NB4 (cell line): ENCODE results near the gene HERC5.
"Not testable (repeated sequence)": the region's sequence is repeated elsewhere in the genome, so short reads cannot be mapped to it uniquely, and the experiment has no call there.

Source experiments
- DNase-seq: peaks from one replicate; pipeline ENCODE4 v3.0.0; 2010; ENCODE audit warnings: low read depth
- H3K4me3 ChIP-seq: one replicate; pipeline ENCODE4 v1.5.1; 2011; ENCODE audit warnings: mild to moderate bottlenecking, low read depth, low read length, moderate library complexity
- MYC ChIP-seq: IDR thresholded peaks from 2 replicates; pipeline ENCODE4 v1.6.1; 2011; ENCODE audit warnings: low read depth, low read length
- POLR2A ChIP-seq: IDR thresholded peaks from 2 replicates; pipeline ENCODE4 v1.6.1; 2011; ENCODE audit warnings: mild to moderate bottlenecking; ENCODE audit not compliant: insufficient read length; ENCODE audit errors: extremely low read depth
- TF ChIP-seq, protein P1 (sequence below): IDR thresholded peaks from one replicate; pipeline ENCODE4 v1.5.1; 2012; ENCODE audit warnings: low read depth, low read length
- TF ChIP-seq, protein P2 (sequence below): IDR thresholded peaks from 2 replicates; pipeline ENCODE4 v1.6.1; 2011; ENCODE audit warnings: low read depth, low read length

HERC5 gene

DNA sequence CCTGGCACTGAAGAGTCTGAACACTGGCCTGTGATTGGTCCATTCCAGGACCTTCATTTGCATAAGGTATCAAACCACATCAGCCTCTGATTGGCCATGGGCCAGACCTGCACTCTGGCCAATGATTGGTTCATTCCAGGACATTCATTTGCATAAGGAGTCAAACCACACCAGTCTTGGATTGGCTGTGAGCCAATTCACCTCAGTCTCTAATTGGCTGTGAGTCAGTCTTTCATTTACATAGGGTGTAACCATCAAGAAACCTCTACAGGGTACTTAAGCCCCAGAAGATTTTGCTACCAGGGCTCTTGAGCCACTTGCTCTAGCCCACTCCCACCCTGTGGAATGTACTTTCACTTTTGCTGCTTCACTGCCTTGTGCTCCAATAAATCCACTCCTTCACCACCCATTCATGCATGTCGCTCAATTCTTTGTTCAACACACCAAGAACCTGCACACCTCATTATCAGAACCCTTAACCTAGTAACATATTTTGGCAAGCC, 14.2 kb upstream of the HERC5 start:
- peak; percentile 21 for DNase-seq
- no peak overlapping the region for H3K4me3 ChIP-seq
- TF ChIP-seq, protein P1, sequence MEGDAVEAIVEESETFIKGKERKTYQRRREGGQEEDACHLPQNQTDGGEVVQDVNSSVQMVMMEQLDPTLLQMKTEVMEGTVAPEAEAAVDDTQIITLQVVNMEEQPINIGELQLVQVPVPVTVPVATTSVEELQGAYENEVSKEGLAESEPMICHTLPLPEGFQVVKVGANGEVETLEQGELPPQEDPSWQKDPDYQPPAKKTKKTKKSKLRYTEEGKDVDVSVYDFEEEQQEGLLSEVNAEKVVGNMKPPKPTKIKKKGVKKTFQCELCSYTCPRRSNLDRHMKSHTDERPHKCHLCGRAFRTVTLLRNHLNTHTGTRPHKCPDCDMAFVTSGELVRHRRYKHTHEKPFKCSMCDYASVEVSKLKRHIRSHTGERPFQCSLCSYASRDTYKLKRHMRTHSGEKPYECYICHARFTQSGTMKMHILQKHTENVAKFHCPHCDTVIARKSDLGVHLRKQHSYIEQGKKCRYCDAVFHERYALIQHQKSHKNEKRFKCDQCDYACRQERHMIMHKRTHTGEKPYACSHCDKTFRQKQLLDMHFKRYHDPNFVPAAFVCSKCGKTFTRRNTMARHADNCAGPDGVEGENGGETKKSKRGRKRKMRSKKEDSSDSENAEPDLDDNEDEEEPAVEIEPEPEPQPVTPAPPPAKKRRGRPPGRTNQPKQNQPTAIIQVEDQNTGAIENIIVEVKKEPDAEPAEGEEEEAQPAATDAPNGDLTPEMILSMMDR = no peak
- TF ChIP-seq, protein P2, sequence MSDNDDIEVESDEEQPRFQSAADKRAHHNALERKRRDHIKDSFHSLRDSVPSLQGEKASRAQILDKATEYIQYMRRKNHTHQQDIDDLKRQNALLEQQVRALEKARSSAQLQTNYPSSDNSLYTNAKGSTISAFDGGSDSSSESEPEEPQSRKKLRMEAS = no peak
- no peak for TF ChIP-seq MYC
- no peak for TF ChIP-seq POLR2A

DNA sequence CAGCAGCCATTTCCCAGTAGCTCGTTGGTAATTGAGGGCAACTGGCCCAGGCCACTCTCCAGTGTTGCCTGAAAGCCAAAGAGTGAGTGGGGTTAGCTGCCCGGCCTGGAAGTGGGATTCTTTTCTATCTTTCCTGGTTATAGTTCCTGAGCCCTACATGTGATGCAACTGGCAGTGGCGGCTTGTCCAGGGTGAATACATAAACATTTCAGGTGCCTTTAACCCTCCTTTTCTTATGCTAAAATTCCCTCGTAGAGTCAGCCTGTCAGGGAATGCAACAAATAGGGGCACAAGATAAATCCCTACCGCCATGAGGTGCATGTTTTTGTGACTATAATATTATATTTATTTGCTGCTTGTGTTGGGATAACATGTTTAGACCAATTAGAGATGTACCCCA, 13.4 kb upstream of the HERC5 start:
- no peak for DNase-seq
- TF ChIP-seq, protein P1 = no peak
- TF ChIP-seq POLR2A (no peak), MYC (no peak)
- TF ChIP-seq, protein P2 = no peak
- H3K4me3 ChIP-seq = no peak overlapping the region

DNA sequence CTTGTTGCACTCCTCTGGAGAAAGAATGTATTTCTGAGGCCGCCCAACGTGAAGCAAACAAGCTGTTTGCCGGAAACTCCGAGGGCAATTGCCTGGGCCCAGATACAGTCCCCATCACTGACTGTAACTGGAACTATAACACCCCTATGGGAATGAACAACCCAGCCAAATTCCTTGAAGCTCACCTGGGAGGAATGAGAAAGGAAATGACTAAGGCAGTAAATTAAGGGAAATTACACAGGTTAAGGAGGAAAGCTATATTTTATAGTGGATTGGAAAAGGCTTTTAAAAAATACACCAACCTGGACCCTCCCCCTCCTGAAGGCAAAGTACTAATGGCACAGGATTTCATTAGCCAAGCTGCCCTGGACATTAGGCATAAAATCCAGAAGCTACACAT, 11.7 kb upstream of the HERC5 start:
- H3K4me3 ChIP-seq = no peak overlapping the region
- DNase-seq = no peak
- TF ChIP-seq, protein P1 = no peak
- TF ChIP-seq POLR2A (no peak), MYC (no peak)
- TF ChIP-seq, protein P2 = no peak

DNA sequence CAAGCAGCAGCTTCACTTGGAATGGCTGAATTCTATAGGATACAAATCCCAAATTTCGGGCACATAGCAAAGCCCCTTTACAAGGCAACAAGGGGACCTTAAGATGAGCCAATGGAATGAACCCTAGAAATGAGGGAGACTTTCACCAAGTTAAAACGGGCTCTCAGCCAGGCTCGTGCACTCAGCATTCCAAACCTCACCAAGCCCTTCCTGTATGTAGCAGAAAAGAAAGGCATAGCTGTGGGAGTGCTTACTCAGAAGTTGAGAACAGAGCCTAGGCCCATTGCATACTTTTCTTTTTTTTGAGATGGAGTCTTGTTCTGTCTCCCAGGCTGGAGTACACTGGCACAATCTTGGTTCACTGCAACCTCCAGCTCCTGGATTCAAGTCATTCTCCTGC, 10.8 kb upstream of the HERC5 start:
- TF ChIP-seq, protein P1 = no peak
- TF ChIP-seq, protein P2 = no peak
- TF ChIP-seq MYC = no peak
- no peak for TF ChIP-seq POLR2A
- H3K4me3 ChIP-seq = no peak overlapping the region
- DNase-seq = no peak

DNA sequence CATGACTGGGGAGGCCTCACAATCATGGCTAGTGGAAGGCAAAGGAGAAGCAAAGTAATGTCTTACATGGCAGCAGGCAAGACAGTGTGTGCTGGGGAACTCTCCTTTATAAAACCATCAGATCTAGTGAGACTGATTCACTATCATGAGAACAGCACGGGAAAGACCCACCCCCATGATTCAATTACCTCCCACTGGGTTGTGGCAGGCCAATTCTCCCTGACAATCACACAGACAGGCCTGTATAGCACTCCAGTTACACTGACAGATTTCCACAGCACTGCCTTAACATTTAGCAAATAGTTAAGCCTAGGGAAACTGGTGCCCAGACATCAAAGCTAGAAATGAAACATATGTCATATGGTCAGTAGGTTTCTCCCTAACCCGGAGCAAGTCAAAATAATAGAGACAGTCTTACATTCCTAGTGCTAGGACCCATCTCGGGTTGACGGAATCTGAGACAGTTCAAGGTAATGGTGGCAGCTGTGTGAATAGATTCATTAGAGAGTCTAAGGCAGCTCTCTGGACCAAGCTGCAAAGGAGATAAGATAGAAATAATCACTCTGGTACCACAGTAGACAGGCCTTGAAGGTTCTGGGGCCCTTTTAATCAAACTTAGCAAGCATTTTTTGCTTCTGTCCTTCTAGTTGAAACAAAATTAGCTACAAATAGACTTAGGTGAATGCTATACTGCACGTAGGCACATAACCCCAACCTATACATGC, 9.4 kb upstream of the HERC5 start:
- H3K4me3 ChIP-seq = no peak overlapping the region
- TF ChIP-seq, protein P2 = no peak
- TF ChIP-seq POLR2A (no peak), MYC (no peak)
- TF ChIP-seq, protein P1 = no peak
- no peak for DNase-seq

DNA sequence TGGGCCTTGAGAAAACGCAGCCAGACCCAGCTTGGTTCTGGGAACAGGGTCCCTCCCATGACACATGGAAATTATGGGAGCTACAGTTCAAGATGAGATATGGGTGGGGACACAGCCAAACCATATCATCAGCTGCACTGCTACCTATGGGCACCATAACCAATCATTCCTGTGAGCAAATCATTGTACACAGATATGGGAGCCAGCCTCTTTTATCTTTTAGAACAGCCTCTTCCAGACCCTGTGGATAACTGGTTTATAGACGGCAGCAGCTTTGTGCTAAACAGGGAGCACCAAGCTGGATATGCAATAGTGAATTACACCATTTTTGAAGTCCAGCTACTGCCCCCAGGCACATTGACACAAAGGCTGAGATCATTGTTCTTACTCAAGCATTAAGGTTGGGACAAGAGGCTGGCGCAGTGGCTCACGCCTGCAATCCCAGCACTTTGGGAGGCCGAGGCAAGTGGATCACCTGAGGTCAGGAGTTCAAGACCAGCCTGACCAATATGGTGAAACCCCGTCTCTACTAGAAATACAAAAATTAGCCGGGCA, 8.6 kb upstream of the HERC5 start:
- not testable (repeated sequence) for H3K4me3 ChIP-seq, DNase-seq
